Keratinocyte (primary cell): ENCODE results near the gene KANSL1.

ENCODE experiments used
- EZH2 ChIP-seq: IDR thresholded peaks from one replicate; pipeline ENCODE4 v1.6.1; 2012; ENCODE audit warnings: inconsistent platforms, mild to moderate bottlenecking, low read length, moderate library complexity
- TF ChIP-seq, protein P1 (sequence below), 3 experiments: IDR thresholded peaks in 1 of 3; conservative IDR thresholded peaks in 1 of 3; optimal IDR thresholded peaks in 1 of 3; 2 replicates in 2 of 3; 3 replicates in 1 of 3; pipeline versions ENCODE3 to v1.5.1; 2011; ENCODE audit warnings: low read length in 3 of 3, mild to moderate bottlenecking in 3 of 3, moderate library complexity in 2 of 3, control low read depth in 1 of 3, inconsistent platforms in 1 of 3; ENCODE audit not compliant: insufficient read depth in 2 of 3; ENCODE audit errors: extremely low read depth in 1 of 3

DNA sequence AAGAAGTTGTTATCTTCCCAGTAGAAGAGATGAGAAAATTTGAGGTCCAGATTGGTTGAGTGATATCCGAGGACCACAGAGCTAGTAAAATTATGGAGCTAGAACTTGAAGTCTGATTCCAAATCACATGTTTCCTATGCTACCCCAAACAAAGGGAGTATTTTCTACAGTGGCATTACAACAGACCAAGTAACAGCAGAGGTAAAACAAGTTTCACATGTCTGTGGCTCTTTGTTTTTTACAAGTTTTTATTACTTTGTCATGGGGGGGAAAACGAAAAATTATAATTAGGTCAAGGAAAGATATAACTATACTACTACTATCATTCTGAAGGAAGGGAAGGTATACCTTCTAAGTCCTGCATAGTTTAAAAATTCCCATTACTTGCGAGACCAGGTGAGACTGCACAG is 49.4 kb downstream of the KANSL1 start:
- TF ChIP-seq EZH2 = no peak
- TF ChIP-seq, protein P1, sequence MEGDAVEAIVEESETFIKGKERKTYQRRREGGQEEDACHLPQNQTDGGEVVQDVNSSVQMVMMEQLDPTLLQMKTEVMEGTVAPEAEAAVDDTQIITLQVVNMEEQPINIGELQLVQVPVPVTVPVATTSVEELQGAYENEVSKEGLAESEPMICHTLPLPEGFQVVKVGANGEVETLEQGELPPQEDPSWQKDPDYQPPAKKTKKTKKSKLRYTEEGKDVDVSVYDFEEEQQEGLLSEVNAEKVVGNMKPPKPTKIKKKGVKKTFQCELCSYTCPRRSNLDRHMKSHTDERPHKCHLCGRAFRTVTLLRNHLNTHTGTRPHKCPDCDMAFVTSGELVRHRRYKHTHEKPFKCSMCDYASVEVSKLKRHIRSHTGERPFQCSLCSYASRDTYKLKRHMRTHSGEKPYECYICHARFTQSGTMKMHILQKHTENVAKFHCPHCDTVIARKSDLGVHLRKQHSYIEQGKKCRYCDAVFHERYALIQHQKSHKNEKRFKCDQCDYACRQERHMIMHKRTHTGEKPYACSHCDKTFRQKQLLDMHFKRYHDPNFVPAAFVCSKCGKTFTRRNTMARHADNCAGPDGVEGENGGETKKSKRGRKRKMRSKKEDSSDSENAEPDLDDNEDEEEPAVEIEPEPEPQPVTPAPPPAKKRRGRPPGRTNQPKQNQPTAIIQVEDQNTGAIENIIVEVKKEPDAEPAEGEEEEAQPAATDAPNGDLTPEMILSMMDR (optimal IDR thresholded peaks at IDR 0.05 in 1 of 3, IDR thresholded peaks at IDR 0.05 in 1 of 3, conservative IDR thresholded peaks at IDR 0.05 in 1 of 3; ENCODE audit: extremely low read depth in 1 of 3, insufficient read depth in 2 of 3, low read length in 3 of 3) = no peak
